Measurements from ENCODE around the gene TMEM51.

GRCh38 chr1:15115542-15116330 is 37.8 kb upstream of the TMEM51 start:
- TF ChIP-seq CTCF (IDR thresholded peaks at IDR 0.05; ENCODE audit: low read depth, low read length, poor library complexity, severe bottlenecking), result no peak
- TF ChIP-seq EZH2phosphoT487 (IDR thresholded peaks at IDR 0.05; ENCODE audit: borderline replicate concordance, low read length), result no peak

Data from DOHH2 (cell line).